HepG2 (cell line): ENCODE data around the gene AP2B1. TPM values are rescaled to one million over a fixed set of nuclear protein-coding genes. Genes with fewer than 3 reads are reported as not detected.

ENCODE experiments used
- ARHGAP35 ChIP-seq: sonication (generic); formaldehyde crosslinking; IDR thresholded peaks from 2 replicates; pipeline ENCODE4 v1.9.0; 2022; ENCODE audit warnings: mild to moderate bottlenecking, inconsistent platforms, moderate library complexity, missing genetic modification reagents, borderline replicate concordance
- ELF3 ChIP-seq: IDR thresholded peaks from 2 replicates; pipeline ENCODE4 v1.6.1; 2016; ENCODE audit warnings: missing genetic modification reagents, missing compliant biosample characterization
- ETV5 ChIP-seq: IDR thresholded peaks from 2 replicates; pipeline ENCODE4 v1.6.1; 2018; ENCODE audit warnings: missing biosample characterization, missing genetic modification reagents, inconsistent platforms, borderline replicate concordance
- HMG20A ChIP-seq: IDR thresholded peaks from 2 replicates; pipeline ENCODE4 v1.6.1; 2016; ENCODE audit warnings: borderline replicate concordance
- MTF1 ChIP-seq: sonication (generic); formaldehyde crosslinking; IDR thresholded peaks from 2 replicates; pipeline ENCODE4 v1.5.0; 2020; ENCODE audit warnings: missing genetic modification reagents
- NCOA1 ChIP-seq: sonication (generic); formaldehyde crosslinking; IDR thresholded peaks from 2 replicates; pipeline ENCODE4 v1.9.0; 2021; ENCODE audit warnings: missing genetic modification reagents
- NCOR1 ChIP-seq: fragments of 200-600 bp; sonication (generic); IDR thresholded peaks from 2 replicates; pipeline ENCODE4 v1.7.0; 2017; ENCODE audit warnings: antibody characterized with exemption, low read length, borderline replicate concordance
- NFATC3 ChIP-seq: sonication (generic); formaldehyde crosslinking; IDR thresholded peaks from 2 replicates; pipeline ENCODE4 v1.5.1; 2020; ENCODE audit warnings: mild to moderate bottlenecking, missing genetic modification reagents
- POLR2AphosphoS2 ChIP-seq: IDR thresholded peaks from 2 replicates; pipeline ENCODE4 v1.6.1; 2011; ENCODE audit warnings: low read depth, low read length, improper control_type of control experiment
- PTBP1 ChIP-seq: fragments of 200-400 bp; formaldehyde crosslinking; IDR thresholded peaks from 2 replicates; pipeline ENCODE4 v1.6.1; 2018; ENCODE audit warnings: low read length, low read depth; ENCODE audit not compliant: poor library complexity, severe bottlenecking
- ZFP37 ChIP-seq: sonication (generic); formaldehyde crosslinking; IDR thresholded peaks from 2 replicates; pipeline ENCODE4 v1.4.0; 2020; ENCODE audit warnings: missing genetic modification reagents, borderline replicate concordance
- ZFP90 ChIP-seq: sonication (generic); formaldehyde crosslinking; IDR thresholded peaks from 2 replicates; pipeline ENCODE4 v1.8.0; 2022; ENCODE audit warnings: missing genetic modification reagents, mild to moderate bottlenecking, inconsistent platforms, borderline replicate concordance
- ZIK1 ChIP-seq: sonication (generic); formaldehyde crosslinking; IDR thresholded peaks from 2 replicates; pipeline ENCODE4 v1.5.0; 2020; ENCODE audit warnings: mild to moderate bottlenecking, low read depth, missing genetic modification reagents, borderline replicate concordance
- ZNF30 ChIP-seq: sonication (generic); formaldehyde crosslinking; IDR thresholded peaks from 2 replicates; pipeline ENCODE4 v1.5.0; 2020; ENCODE audit warnings: mild to moderate bottlenecking, missing genetic modification reagents
- polyA plus RNA-seq, 8 experiments: library from polyadenylated mRNA; depleted of rRNA in 3 of 8; stranded (reverse) in 7 of 8; unstranded in 1 of 8; fragments of >200 nt; fragmentation: Illumina TruSeq in 4 of 8; extraction: Trizol in 4 of 8; gene quantifications; 2 replicates each; pipeline versions ENCODE4 v1.2.1 to v1.2.3, GENCODE V29; 2011 to 2016; ENCODE audit warnings: low read depth in 4 of 8, missing spikeins in 1 of 8, mixed read lengths in 1 of 8; ENCODE audit not compliant: insufficient read depth in 1 of 8
- total RNA-seq, 5 experiments: library from RNA; depleted of rRNA; stranded (reverse); fragments of >200 nt; fragmentation: Illumina TruSeq; extraction: Trizol; gene quantifications; 2 replicates each; pipeline ENCODE4 v1.2.3, GENCODE V29; 2016; ENCODE audit warnings: low read depth in 1 of 5
- TF ChIP-seq, protein P1 (sequence below): sonication (generic); formaldehyde crosslinking; IDR thresholded peaks from 2 replicates; pipeline ENCODE4 v1.5.0; 2020; ENCODE audit warnings: missing genetic modification reagents
- TF ChIP-seq, protein P2 (sequence below): sonication (generic); formaldehyde crosslinking; IDR thresholded peaks from 2 replicates; pipeline ENCODE4 v1.4.0; 2020; ENCODE audit warnings: missing genetic modification reagents
- TF ChIP-seq, protein P3 (sequence below): sonication (generic); formaldehyde crosslinking; IDR thresholded peaks from 2 replicates; pipeline ENCODE4 v1.8.0; 2022; ENCODE audit warnings: missing genetic modification reagents, mild to moderate bottlenecking, moderate library complexity, borderline replicate concordance
- TF ChIP-seq, protein P4 (sequence below): sonication (generic); formaldehyde crosslinking; IDR thresholded peaks from 2 replicates; pipeline ENCODE4 v1.5.1; 2020; ENCODE audit warnings: mild to moderate bottlenecking, missing genetic modification reagents, borderline replicate concordance

Gene AP2B1
- total and polyA plus RNA-seq, 2 of the 13 experiments (the other 11 are each of a cell fraction or from before 2014, with no cell fraction given) = 23.8 to 71.3 TPM

DNA sequence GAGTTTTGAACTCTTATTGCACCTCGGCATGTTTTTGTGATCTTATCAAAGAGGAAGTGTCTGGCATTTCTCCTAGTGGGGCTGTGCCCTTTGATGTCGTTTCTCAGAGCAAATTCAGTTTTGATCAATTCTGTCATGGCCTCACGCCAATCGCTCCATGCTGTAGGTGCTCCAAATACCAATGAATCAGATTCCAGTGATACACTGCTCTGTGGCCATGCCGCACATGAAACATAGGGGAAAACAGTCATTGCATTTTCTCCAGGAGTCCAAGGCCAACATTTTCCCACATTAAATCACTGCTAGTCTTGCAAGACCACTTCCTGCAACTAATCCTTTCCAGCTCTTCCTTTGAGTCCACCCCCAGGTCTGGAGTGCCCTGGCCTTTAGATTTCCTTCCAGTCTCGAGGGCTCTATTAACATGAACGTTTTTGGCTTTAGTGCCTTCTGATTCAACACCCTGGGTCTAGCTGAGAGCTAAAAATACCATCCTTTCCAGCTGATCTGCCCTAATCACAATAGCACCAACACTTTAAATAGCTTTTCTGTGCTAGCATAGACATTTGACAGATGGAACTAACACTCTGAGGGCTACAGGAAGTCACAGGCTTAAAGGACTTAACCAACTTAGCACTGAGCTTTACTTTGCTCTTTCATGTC lies 126.1 kb downstream of the AP2B1 start (continued):
- TF ChIP-seq, protein P1, sequence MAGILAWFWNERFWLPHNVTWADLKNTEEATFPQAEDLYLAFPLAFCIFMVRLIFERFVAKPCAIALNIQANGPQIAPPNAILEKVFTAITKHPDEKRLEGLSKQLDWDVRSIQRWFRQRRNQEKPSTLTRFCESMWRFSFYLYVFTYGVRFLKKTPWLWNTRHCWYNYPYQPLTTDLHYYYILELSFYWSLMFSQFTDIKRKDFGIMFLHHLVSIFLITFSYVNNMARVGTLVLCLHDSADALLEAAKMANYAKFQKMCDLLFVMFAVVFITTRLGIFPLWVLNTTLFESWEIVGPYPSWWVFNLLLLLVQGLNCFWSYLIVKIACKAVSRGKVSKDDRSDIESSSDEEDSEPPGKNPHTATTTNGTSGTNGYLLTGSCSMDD (CRISPR knock-in tag) = no peak
- TF ChIP-seq PTBP1 (no peak), ZNF30 (CRISPR knock-in tag) (no peak), POLR2AphosphoS2 (no peak), ARHGAP35 (no peak), HMG20A (CRISPR knock-in tag) (peak; percentile 50; the same call in 1 of the 2 replicates), ZFP37 (CRISPR knock-in tag) (no peak), MTF1 (CRISPR knock-in tag) (no peak), NCOA1 (CRISPR knock-in tag) (no peak), ZFP90 (CRISPR knock-in tag) (no peak), ZIK1 (CRISPR knock-in tag) (no peak), ETV5 (CRISPR knock-in tag) (peak; percentile 75; the same call in 1 of the 2 replicates), NFATC3 (CRISPR knock-in tag) (no peak), ELF3 (CRISPR knock-in tag) (peak; percentile 75), NCOR1 (peak; percentile 76; the same call in 1 of the 2 replicates)
- TF ChIP-seq, protein P2, sequence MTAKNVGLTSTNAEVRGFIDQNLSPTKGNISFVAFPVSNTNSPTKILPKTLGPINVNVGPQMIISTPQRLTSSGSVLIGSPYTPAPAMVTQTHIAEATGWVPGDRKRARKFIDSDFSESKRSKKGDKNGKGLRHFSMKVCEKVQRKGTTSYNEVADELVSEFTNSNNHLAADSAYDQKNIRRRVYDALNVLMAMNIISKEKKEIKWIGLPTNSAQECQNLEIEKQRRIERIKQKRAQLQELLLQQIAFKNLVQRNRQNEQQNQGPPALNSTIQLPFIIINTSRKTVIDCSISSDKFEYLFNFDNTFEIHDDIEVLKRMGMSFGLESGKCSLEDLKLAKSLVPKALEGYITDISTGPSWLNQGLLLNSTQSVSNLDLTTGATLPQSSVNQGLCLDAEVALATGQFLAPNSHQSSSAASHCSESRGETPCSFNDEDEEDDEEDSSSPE (CRISPR knock-in tag) = no peak
- TF ChIP-seq, protein P3, sequence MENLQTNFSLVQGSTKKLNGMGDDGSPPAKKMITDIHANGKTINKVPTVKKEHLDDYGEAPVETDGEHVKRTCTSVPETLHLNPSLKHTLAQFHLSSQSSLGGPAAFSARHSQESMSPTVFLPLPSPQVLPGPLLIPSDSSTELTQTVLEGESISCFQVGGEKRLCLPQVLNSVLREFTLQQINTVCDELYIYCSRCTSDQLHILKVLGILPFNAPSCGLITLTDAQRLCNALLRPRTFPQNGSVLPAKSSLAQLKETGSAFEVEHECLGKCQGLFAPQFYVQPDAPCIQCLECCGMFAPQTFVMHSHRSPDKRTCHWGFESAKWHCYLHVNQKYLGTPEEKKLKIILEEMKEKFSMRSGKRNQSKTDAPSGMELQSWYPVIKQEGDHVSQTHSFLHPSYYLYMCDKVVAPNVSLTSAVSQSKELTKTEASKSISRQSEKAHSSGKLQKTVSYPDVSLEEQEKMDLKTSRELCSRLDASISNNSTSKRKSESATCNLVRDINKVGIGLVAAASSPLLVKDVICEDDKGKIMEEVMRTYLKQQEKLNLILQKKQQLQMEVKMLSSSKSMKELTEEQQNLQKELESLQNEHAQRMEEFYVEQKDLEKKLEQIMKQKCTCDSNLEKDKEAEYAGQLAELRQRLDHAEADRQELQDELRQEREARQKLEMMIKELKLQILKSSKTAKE (CRISPR knock-in tag) = no peak
- TF ChIP-seq, protein P4, sequence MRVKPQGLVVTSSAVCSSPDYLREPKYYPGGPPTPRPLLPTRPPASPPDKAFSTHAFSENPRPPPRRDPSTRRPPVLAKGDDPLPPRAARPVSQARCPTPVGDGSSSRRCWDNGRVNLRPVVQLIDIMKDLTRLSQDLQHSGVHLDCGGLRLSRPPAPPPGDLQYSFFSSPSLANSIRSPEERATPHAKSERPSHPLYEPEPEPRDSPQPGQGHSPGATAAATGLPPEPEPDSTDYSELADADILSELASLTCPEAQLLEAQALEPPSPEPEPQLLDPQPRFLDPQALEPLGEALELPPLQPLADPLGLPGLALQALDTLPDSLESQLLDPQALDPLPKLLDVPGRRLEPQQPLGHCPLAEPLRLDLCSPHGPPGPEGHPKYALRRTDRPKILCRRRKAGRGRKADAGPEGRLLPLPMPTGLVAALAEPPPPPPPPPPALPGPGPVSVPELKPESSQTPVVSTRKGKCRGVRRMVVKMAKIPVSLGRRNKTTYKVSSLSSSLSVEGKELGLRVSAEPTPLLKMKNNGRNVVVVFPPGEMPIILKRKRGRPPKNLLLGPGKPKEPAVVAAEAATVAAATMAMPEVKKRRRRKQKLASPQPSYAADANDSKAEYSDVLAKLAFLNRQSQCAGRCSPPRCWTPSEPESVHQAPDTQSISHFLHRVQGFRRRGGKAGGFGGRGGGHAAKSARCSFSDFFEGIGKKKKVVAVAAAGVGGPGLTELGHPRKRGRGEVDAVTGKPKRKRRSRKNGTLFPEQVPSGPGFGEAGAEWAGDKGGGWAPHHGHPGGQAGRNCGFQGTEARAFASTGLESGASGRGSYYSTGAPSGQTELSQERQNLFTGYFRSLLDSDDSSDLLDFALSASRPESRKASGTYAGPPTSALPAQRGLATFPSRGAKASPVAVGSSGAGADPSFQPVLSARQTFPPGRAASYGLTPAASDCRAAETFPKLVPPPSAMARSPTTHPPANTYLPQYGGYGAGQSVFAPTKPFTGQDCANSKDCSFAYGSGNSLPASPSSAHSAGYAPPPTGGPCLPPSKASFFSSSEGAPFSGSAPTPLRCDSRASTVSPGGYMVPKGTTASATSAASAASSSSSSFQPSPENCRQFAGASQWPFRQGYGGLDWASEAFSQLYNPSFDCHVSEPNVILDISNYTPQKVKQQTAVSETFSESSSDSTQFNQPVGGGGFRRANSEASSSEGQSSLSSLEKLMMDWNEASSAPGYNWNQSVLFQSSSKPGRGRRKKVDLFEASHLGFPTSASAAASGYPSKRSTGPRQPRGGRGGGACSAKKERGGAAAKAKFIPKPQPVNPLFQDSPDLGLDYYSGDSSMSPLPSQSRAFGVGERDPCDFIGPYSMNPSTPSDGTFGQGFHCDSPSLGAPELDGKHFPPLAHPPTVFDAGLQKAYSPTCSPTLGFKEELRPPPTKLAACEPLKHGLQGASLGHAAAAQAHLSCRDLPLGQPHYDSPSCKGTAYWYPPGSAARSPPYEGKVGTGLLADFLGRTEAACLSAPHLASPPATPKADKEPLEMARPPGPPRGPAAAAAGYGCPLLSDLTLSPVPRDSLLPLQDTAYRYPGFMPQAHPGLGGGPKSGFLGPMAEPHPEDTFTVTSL (CRISPR knock-in tag) = no peak
